Skeletal muscle tissue (tissue), 4 donors: ENCODE data around the gene TSPEAR. TPM values are rescaled to one million over a fixed set of nuclear protein-coding genes. Genes with fewer than 3 reads are reported as not detected.

Experiments used
- H3K27ac ChIP-seq: one replicate; pipeline ENCODE4 v1.7.0; 2013; ENCODE audit warnings: mild to moderate bottlenecking, low read depth, low read length, inconsistent platforms
- H3K27me3 ChIP-seq, 3 donors: one replicate each; pipeline ENCODE4 v1.7.0; 2013; ENCODE audit warnings: low read length in 3 of 3; ENCODE audit not compliant: control insufficient read depth in 3 of 3, insufficient read depth in 3 of 3
- H3K36me3 ChIP-seq, 3 donors: one replicate each; pipeline ENCODE4 v1.7.0; 2013; ENCODE audit warnings: low read length in 3 of 3; ENCODE audit not compliant: control insufficient read depth in 3 of 3, insufficient read depth in 3 of 3
- H3K4me1 ChIP-seq, 3 donors: one replicate each; pipeline ENCODE4 v1.7.0; 2013; ENCODE audit warnings: low read length in 3 of 3, mild to moderate bottlenecking in 3 of 3; ENCODE audit not compliant: control insufficient read depth in 3 of 3, insufficient read depth in 3 of 3
- H3K4me3 ChIP-seq, 3 donors: one replicate each; pipeline ENCODE4 v1.7.0; 2013; ENCODE audit warnings: low read length in 3 of 3
- H3K9ac ChIP-seq, 3 donors: one replicate each; pipeline ENCODE4 v1.7.0; 2013; ENCODE audit warnings: low read length in 3 of 3, mild to moderate bottlenecking in 3 of 3, moderate library complexity in 2 of 3, low read depth in 1 of 3
- H3K9me3 ChIP-seq, 3 donors: one replicate each; pipeline ENCODE4 v1.7.0; 2013; ENCODE audit warnings: low read length in 3 of 3; ENCODE audit not compliant: control insufficient read depth in 3 of 3
- total RNA-seq: library from RNA; depleted of rRNA; stranded (reverse); fragments of >200 nt; gene quantifications from one replicate; pipeline ENCODE4 v1.2.3, GENCODE V29; 2014
- donor health status: Osteomylitis.

The TSPEAR gene
- total RNA-seq, 1 donor from 2014 or later: not detected

DNA sequence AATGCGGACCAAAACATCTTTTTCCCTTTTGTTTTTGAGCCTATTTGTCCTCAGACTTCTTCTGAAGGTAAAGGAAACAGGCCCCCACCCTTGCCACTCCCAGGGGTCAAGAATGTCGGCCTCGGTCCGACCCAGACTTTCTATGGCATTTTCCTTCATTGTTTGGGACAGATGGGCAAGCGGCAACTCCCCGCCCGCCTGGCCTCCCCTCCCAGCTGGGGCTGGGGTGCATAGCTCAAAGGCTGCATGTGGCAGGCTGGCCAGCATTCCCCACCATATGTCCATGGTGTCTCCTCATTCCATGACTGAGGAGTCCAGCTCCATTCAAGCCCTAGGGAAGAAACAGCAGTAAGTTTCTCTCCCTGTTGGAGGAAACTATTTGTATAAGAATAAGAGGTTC is 29.4 kb upstream of the TSPEAR start:
- H3K27me3 ChIP-seq: peaks cover 2 to 7% (median 3%) of the 10 kb centered on the region in 3 donors
- H3K4me1 ChIP-seq: no peaks in the 10 kb centered on the region
- no peaks in the 10 kb centered on the region for H3K36me3 ChIP-seq
- H3K4me3 ChIP-seq: no peak overlapping the region
- H3K9me3 ChIP-seq: peaks cover 12 to 21% (median 18%) of the 10 kb centered on the region in 3 donors
- H3K9ac ChIP-seq: no peak overlapping the region
- no peak overlapping the region for H3K27ac ChIP-seq

- Histone ChIP-seq H3K4me3 (no peak overlapping the region), H3K9me3 (peaks cover 15 to 21% (median 18%) of the 10 kb centered on the region in 3 donors), H3K4me1 (no peaks in the 10 kb centered on the region), H3K27ac (no peak overlapping the region), H3K36me3 (no peaks in the 10 kb centered on the region), H3K27me3 (peaks cover 2 to 13% (median 7%) of the 10 kb centered on the region in 3 donors), H3K9ac (no peak overlapping the region)
Observed at GRCh38 chr21:44739316-44739715, 27.9 kb upstream of the TSPEAR start.

DNA sequence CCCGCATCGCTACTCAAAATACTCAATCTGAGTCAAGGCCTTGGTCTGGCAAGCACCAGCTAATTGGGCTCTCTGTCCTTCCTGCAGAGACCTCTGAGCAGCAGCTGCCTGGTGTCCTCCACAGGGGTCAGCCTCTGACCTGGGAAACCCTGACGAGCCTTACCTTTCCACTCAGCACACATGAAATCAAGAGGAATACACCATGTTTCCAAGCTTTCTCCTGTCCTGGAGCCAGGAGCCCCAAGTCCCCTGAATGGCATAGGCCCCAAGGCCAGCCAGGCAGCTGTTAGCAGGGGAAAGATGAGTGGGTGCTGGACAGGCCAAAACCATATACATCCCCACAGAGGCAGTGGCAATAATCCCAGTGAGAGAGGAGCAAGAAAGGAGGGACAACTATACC is 27.2 kb upstream of the TSPEAR start:
- Histone ChIP-seq H3K9ac (no peak overlapping the region), H3K9me3 (peaks cover 15 to 21% (median 18%) of the 10 kb centered on the region in 3 donors), H3K27ac (no peak overlapping the region), H3K27me3 (peaks cover 2 to 13% (median 11%) of the 10 kb centered on the region in 3 donors), H3K4me3 (no peak overlapping the region), H3K36me3 (no peaks in the 10 kb centered on the region), H3K4me1 (no peaks in the 10 kb centered on the region)

- Histone ChIP-seq H3K36me3 (no peaks in the 10 kb centered on the region), H3K9me3 (peaks cover 15 to 21% (median 18%) of the 10 kb centered on the region in 3 donors), H3K27me3 (peaks cover 2 to 19% (median 16%) of the 10 kb centered on the region in 3 donors), H3K27ac (no peak overlapping the region), H3K9ac (no peak overlapping the region), H3K4me1 (no peaks in the 10 kb centered on the region), H3K4me3 (no peak overlapping the region)
Observed at GRCh38 chr21:44737706-44738354, 26.5 kb upstream of the TSPEAR start.

DNA sequence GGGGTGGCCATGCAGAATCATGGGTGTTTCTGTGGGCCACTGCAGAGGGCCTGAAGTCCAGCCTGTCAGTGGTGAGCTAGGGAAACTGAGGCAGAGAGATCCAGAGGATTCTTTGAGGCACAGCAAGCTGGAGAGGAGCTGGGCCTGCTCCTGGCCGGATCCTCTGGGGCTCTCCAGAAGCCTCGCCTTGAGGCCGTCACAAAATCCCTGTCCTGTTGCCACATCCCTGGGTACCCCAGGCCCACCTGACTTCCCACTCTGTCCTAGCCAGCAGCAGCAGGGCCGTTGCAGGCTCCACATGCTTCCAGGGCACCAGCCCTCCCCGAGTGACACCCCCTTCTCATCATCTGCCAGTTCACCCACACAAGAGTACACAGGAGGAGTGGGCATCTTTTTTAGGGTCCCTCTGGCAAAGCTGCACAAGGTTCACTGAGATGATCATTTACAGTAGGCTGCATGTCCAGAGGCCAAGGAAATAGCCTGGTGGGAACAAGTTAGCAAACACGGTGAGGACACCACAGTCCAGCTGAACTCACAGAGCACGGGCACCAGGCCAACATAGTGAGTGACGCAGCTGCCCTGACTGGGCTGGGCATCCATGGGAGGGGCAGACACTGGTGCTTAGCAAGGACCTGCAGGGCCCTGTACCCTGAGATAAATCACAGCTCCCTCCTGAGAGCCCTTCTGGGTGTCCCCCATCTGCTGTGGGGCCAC is 25.1 kb upstream of the TSPEAR start:
- H3K4me3 ChIP-seq: no peak overlapping the region
- H3K9ac ChIP-seq: no peak overlapping the region
- H3K27me3 ChIP-seq: peaks cover 6 to 22% (median 17%) of the 10 kb centered on the region in 3 donors
- H3K36me3 ChIP-seq: no peaks in the 10 kb centered on the region
- no peaks in the 10 kb centered on the region for H3K4me1 ChIP-seq
- H3K9me3 ChIP-seq: peaks cover 15 to 21% (median 18%) of the 10 kb centered on the region in 3 donors
- H3K27ac ChIP-seq: no peak overlapping the region

GRCh38 chr21:44735821-44736220 is 24.4 kb upstream of the TSPEAR start:
- Histone ChIP-seq H3K9ac (no peak overlapping the region), H3K27ac (no peak overlapping the region), H3K4me3 (no peak overlapping the region), H3K4me1 (no peaks in the 10 kb centered on the region), H3K36me3 (no peaks in the 10 kb centered on the region), H3K9me3 (peaks cover 15 to 21% (median 18%) of the 10 kb centered on the region in 3 donors), H3K27me3 (peaks cover 6 to 22% (median 21%) of the 10 kb centered on the region in 3 donors)

DNA sequence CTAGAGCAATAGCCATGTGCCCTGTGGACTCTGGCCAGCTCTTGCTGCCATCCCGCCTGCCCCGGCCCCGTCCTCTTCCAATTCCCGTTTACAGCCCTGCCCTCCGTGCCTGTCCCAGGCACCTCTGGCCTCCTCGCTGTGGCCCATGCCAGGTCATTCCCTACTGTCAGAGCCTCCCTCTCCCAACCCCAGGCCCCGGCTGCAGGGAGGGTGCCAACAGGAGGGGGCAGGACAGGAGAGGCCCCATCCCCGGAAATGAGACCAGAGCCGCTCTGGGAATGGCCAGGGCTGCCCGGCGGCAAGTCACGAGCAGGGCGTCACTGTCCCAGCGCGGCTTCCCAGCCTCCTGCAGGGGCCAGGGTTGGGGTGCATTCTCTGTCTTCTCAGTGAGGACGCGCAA is 23.5 kb upstream of the TSPEAR start:
- no peaks in the 10 kb centered on the region for H3K36me3 ChIP-seq
- H3K4me3 ChIP-seq: no peak overlapping the region
- H3K27me3 ChIP-seq: peaks cover 3 to 29% (median 22%) of the 10 kb centered on the region in 3 donors
- H3K9ac ChIP-seq: no peak overlapping the region
- H3K9me3 ChIP-seq: peaks cover 15 to 20% (median 18%) of the 10 kb centered on the region in 3 donors
- H3K4me1 ChIP-seq: no peaks in the 10 kb centered on the region
- H3K27ac ChIP-seq: no peak overlapping the region

- Histone ChIP-seq H3K9ac (no peak overlapping the region), H3K36me3 (no peaks in the 10 kb centered on the region), H3K9me3 (peaks cover 13 to 14% (median 14%) of the 10 kb centered on the region in 3 donors), H3K27me3 (peaks cover 4 to 33% (median 22%) of the 10 kb centered on the region in 3 donors), H3K4me1 (no peaks in the 10 kb centered on the region), H3K27ac (no peak overlapping the region), H3K4me3 (no peak overlapping the region)
Observed at GRCh38 chr21:44734026-44734745, 22.8 kb upstream of the TSPEAR start.

DNA sequence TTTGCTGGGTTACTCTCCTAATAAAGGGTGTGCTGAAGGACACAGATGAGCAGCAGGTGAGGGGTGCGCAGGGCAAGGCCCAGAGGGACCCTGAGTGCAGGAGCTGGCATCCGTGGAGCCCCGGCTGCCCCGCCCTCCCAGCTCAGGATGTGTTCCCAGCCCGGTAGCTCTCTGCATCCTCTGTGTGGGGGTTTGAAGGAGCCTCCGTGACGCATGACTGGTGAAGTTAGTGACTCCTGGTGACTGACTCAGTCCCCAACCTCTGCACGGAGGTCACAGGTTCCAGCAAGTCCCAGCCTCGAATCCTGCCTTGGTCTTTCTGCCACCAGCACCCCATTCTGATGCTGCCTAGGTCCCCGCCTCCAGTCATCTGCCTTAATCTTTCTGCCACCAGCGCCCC is 21.6 kb upstream of the TSPEAR start:
- Histone ChIP-seq H3K4me3 (no peak overlapping the region), H3K27ac (no peak overlapping the region), H3K4me1 (no peaks in the 10 kb centered on the region), H3K9ac (no peak overlapping the region), H3K36me3 (no peaks in the 10 kb centered on the region), H3K27me3 (peaks cover 10 to 40% (median 23%) of the 10 kb centered on the region in 3 donors), H3K9me3 (peaks cover 6 to 8% (median 8%) of the 10 kb centered on the region in 3 donors)
